Fibroblast of skin of left quadriceps (primary cell): Measurements from ENCODE around the gene CLEC3B.
"Not testable (repeated sequence)": the region's sequence is repeated elsewhere in the genome, so short reads cannot be mapped to it uniquely, and the experiment has no call there.

Source experiments
- DNase-seq, 2 experiments: peaks; one replicate each; pipeline ENCODE4 v3.0.0-alpha.2; 2013; ENCODE audit warnings: low read depth in 2 of 2

Gene CLEC3B

GRCh38 chr3:45066109-45066801 lies 40.2 kb downstream of the CLEC3B start:
- DNase-seq = no peak

DNA sequence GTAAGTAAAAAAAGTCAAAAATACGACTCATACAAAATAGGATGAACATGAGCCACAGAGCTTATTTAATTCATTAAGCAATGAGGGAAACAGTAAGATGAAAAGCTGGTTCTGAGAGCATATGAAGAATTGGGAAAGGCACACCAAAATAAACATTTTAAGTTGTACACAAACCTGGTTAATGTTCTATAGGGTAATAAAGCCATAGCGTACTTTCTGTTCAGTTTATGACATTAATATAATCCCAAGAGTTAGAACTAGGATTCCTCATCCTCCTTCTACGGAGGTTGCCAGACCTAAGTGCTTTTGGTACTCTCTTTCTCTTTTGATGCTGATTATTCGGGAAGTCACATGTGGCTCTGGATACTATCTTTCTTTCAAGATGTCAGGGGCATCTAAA lies 41.4 kb downstream of the CLEC3B start:
- DNase-seq = no peak

DNA sequence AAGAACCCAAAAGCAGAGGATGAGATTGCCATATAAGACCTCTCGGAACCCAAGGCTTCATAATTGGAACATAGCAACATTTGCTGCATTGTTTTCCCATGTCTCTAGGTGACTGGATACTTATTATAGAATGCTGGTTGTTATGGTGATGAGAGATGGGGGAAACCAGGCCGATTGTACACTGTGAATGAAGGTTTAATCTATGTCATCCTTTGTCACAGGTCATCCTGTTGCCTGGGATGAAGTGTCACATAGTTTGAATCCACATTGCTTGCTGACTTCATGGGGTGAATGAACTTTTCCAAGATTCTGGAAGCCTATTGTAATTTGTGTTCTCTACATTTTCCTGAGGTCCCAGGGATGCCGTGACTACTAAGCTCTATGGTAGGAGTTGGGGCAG lies 41.8 kb downstream of the CLEC3B start:
- DNase-seq = no peak

GRCh38 chr3:45071075-45071474 lies 45.0 kb downstream of the CLEC3B start:
- DNase-seq = no peak

DNA sequence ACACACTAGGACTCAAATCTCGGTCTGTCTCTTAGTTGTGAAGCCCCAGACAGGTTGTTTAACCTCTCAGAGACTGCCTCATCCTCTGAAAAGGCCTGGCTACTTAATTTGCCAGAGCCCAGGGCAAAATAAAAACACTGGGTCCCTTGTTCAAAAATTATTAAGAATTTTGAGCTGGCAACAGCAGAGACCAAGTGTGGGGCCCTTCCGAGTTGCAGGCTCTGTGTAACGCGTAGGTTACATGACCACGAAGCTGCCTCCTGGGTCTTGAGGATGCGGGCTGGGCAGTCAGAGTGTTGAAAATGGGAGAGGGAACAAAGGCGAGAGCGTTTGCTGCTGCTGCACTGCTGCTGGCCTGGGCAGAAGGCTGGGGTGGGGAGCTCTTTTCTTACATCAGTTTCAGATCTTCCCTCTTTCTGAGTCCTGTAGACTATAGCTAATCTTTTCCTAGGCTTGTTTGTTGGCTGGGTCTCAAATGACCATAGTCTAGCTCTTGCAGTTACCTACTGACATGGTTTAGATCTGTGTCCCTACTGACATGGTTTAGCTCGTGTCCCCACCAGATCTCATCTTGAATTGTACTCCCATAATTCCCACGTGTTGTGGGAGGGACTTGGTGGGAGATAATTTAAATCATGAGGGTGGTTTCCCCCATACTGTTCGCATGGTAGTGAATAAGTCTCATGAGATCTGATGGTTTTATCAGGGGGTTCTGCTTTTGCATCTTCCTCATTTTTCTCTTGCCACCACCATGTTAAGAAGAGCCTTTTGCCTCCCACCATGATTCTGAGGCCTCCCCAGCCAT lies 49.9 kb downstream of the CLEC3B start:
- DNase-seq = no peak

DNA sequence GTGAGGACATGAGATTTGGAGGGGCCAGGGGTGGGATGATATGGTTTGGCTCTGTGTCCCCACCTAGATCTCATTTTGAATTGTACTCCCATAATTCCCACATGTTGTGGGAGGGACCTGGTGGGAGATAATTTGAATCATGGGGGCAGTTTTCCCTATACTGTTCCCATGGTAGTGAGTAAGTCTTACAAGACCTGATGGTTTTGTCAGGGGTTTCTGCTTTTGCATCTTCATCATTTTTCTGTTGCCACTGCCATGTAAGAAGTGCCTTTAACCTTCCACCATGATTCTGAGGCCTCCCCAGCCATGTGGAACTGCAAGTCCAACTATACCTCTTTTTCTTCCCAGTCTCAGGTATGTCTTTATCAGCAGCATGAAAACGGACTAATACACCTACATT lies 52.2 kb downstream of the CLEC3B start:
- not testable (repeated sequence) for DNase-seq

DNA sequence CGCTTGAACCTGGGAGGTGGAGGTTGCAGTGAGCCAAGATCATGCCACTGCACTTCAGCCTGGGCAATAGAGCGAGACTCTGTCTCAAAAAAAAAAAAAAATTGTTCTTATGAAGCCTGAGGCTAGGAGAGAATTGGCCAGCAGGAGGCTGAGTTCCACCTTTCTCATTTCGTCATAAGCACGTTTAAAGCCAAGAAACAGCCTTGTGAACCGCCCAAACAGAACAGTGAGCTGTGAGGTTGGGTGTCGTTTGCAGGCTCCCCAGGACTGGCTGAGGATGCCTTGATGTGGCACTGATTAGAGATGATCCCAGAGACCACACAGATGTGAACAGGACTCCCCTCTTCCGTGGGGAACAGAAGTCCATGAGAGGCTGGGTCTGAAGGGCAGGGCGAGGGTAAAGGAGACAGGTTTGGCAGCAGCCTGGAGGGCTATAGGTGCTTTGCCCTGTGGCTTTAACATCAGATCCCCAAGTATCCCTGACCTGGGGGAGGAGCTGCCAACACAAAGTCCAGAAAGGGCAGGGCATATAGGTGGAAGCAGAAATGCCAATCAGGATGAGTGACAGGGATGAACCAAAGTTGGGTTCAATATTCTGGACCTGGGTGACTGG lies 52.9 kb downstream of the CLEC3B start:
- DNase-seq = no peak

- DNase-seq = no peak
Measured at GRCh38 chr3:45079715-45080114, 53.6 kb downstream of the CLEC3B start.

DNA sequence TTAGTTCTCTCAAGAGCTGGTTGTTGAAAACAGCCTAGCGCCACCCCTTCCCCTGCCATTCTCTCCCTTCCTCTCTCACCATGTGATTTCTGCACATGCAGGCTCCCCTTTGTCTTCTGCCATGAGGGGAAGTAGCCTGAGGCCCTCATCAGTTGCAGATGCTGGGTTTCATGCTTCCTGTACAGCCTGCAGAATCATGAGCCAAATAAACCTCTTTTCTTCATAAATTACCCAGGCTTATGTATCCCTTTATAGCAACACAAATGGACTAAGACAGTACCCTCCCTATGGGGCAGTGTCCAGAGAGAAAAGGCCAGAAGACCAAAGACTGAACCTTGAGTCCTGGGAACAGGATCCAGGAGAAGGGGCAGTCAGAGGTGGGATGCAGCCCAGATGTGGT lies 54.7 kb downstream of the CLEC3B start:
- no peak for DNase-seq

- no peak for DNase-seq
Measured at GRCh38 chr3:45081506-45082141, 55.5 kb downstream of the CLEC3B start.

DNA sequence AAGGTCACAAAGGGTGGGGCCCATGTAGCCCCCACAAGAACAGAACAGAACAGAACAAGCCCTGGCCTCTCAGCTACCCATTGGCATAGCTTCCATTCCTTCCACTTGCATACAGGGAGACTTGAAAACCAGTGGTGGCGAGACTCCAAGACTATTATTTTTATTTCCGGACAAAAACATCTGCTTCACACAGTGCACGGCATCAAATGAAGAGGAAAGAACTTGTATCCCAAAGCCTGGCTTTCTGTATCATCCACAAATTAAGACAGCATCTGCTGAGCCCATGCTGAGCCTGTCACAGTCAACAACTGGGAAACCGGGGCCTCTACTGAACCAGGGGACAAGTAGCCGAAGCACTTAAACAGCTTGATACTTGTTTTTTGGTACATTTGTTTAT lies 56.0 kb downstream of the CLEC3B start:
- no peak for DNase-seq

DNA sequence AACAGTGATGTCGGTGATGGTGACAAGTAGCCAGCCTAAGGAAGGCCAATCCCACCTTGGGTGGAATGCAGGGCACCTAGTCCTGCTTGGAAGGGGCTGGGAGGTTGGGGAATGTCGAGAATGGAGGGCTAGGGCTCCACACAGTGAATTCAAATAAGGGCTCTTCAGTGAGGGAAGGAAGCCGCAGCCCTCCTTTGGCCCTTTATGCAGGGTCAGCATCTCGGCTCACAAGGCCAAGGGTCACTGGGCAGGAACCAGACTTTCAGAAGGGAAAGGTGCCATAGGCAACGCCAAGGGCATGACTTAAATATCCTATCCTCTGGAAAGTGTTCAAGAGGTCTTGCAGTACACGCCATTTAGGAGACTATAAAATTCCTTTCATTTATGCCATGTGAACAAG lies 56.9 kb downstream of the CLEC3B start:
- no peak for DNase-seq

DNA sequence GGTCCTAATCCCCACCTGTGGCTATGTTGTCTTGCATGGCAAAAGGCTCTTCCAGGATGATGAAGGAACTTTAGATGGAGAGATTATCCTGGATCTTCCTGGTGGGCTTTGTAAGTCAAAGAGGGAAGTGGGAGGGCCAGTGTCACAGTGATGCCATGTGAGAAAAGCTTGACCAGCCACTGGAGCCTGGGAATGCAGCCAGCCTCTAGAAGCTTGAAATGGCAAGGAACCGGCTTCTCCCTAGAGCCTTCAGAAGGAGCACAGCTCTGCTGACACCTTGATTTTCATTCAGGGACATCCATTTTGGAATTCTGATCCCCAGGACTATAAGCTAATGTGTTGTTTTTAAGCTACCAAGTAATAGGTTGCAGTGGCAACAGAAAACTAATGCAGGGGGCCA lies 58.3 kb downstream of the CLEC3B start:
- no peak for DNase-seq

DNA sequence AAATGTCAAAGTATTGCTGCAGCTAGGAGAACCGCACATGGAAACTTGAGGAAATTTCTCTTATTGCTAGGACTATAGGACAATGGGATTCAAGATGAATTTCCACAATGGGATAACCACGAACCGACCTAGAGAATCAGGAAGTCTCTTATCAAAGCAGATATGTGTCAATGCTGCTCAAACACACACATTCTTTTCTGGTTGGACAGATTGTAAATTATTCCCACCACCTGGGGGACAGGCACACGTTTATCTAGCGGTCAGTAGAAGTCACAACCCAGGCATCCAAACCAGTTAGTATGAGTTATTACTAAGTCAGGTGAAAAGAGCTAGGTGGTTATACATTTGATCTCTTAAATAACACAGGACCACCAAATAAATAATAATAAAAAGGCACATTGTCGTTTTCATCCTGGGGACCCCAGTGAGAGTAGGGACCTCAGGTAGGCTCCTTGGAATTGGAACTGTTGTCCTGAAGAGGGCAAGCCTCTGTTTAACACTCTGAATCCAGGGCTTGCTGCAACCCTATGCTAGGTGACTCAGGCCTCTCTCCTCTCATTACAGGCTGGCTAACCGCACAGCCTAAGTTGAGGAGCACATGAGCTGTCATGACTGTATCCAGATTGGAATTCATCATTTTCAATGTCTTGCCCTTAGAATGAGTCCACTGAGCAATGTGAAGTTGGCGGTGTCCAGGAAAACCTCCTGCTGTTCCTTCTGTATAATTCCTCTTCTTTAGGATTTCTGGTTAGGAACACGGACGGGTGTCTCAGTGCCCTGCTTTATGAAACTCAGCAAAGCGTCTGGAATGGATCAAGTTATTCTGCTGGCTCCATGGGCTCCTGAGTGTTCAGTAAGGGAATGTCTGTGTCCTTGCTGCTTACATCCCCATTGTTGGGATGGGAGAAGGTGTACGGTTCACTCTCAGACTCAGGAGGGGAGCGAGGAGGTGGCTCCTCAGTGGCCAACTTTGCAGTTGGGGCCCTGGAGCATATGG lies 59.0 kb downstream of the CLEC3B start:
- DNase-seq = peak; percentile 84 to 87
